ENCODE results near the gene ABCA10. TPM values are rescaled to one million over a fixed set of nuclear protein-coding genes. Genes with fewer than 3 reads are reported as not detected.
"Not testable (repeated sequence)": the region's sequence is repeated elsewhere in the genome, so short reads cannot be mapped to it uniquely, and the experiment has no call there.

Gene ABCA10
- total RNA-seq, 1 experiment from 2014 or later, result not detected

GRCh38 chr17:69207151-69207550 lies 21.5 kb downstream of the ABCA10 start:
- Histone ChIP-seq H3K9me2 (ENCODE audit: insufficient read depth) (no peaks in the 10 kb centered on the region), H4K20me1 (ENCODE audit: insufficient read depth) (no peaks in the 10 kb centered on the region), H2AFZ (no peak overlapping the region), H3K4me2 (no peak overlapping the region), H3K4me3 (no peak overlapping the region), H3K9me3 (ENCODE audit: insufficient read depth, low read depth) (no peaks in the 10 kb centered on the region), H3K4me1 (replicated peaks; ENCODE audit: insufficient read depth) (no peaks in the 10 kb centered on the region), H3K27ac (no peak overlapping the region), H3K36me3 (ENCODE audit: low read depth) (no peaks in the 10 kb centered on the region), H3K79me2 (ENCODE audit: low read depth) (no peaks in the 10 kb centered on the region), H3K27me3 (ENCODE audit: insufficient read depth, low read depth) (no peaks in the 10 kb centered on the region), H3F3A (ENCODE audit: insufficient read depth, low read depth) (no peaks in the 10 kb centered on the region)
- intact Hi-C loops (cut with micrococcal nuclease; ENCODE audit: unreplicated experiment), result no loop called here
- no peak for TF ChIP-seq EZH2 (IDR thresholded peaks at IDR 0.05; ENCODE audit: low read depth)
- TF ChIP-seq CTCF (conservative IDR thresholded peaks at IDR 0.05), result no peak
- no TSS peak for BruUV-seq (replicated peaks)
- DNase-seq, result no peak
- POLR2A ChIA-PET (ENCODE audit: unreplicated experiment), result no interaction called here
- CTCF ChIA-PET, result no interaction called here

GRCh38 chr17:69198238-69198637 lies 30.4 kb downstream of the ABCA10 start:
- CTCF ChIA-PET, result no interaction called here
- H3K4me3 ChIP-seq, result no peak overlapping the region
- DNase-seq, result no peak
- TF ChIP-seq EZH2 (IDR thresholded peaks at IDR 0.05; ENCODE audit: low read depth), result no peak
- no peak for TF ChIP-seq CTCF (conservative IDR thresholded peaks at IDR 0.05)
- no peak overlapping the region for H3K4me2 ChIP-seq
- H3K36me3 ChIP-seq (ENCODE audit: low read depth), result no peaks in the 10 kb centered on the region
- no peaks in the 10 kb centered on the region for H4K20me1 ChIP-seq (ENCODE audit: insufficient read depth)
- POLR2A ChIA-PET (ENCODE audit: unreplicated experiment), result no interaction called here
- no peaks in the 10 kb centered on the region for H3F3A ChIP-seq (ENCODE audit: insufficient read depth, low read depth)
- BruUV-seq (replicated peaks), result no TSS peak
- no peak overlapping the region for H3K27ac ChIP-seq
- no peaks in the 10 kb centered on the region for H3K79me2 ChIP-seq (ENCODE audit: low read depth)
- no peak overlapping the region for H2AFZ ChIP-seq
- no peaks in the 10 kb centered on the region; the same call in 1 of the 2 replicates for H3K9me2 ChIP-seq (ENCODE audit: insufficient read depth)
- no peaks in the 10 kb centered on the region for H3K27me3 ChIP-seq (ENCODE audit: insufficient read depth, low read depth)
- no peaks in the 10 kb centered on the region for H3K9me3 ChIP-seq (ENCODE audit: insufficient read depth, low read depth)
- no peaks in the 10 kb centered on the region for H3K4me1 ChIP-seq (replicated peaks; ENCODE audit: insufficient read depth)
- intact Hi-C loops (cut with micrococcal nuclease; ENCODE audit: unreplicated experiment), result no loop called here

GRCh38 chr17:69196105-69196653 lies 32.4 kb downstream of the ABCA10 start:
- POLR2A ChIA-PET (ENCODE audit: unreplicated experiment); CTCF ChIA-PET; H4K20me1 ChIP-seq (ENCODE audit: insufficient read depth); H3K4me2 ChIP-seq; H3K9me3 ChIP-seq (ENCODE audit: insufficient read depth, low read depth); H3K27ac ChIP-seq; H2AFZ ChIP-seq; H3F3A ChIP-seq (ENCODE audit: insufficient read depth, low read depth); H3K4me3 ChIP-seq; H3K79me2 ChIP-seq (ENCODE audit: low read depth); H3K9me2 ChIP-seq (ENCODE audit: insufficient read depth); BruUV-seq (replicated peaks); DNase-seq; intact Hi-C loops (cut with micrococcal nuclease; ENCODE audit: unreplicated experiment); H3K36me3 ChIP-seq (ENCODE audit: low read depth); H3K4me1 ChIP-seq (replicated peaks; ENCODE audit: insufficient read depth); H3K27me3 ChIP-seq (ENCODE audit: insufficient read depth, low read depth): not testable (repeated sequence)

- Histone ChIP-seq H3K4me2 (no peak overlapping the region), H3K4me3 (no peak overlapping the region), H4K20me1 (ENCODE audit: insufficient read depth) (no peaks in the 10 kb centered on the region), H3K4me1 (replicated peaks; ENCODE audit: insufficient read depth) (no peaks in the 10 kb centered on the region), H2AFZ (no peak overlapping the region; the same call in 1 of the 2 replicates), H3K27ac (no peak overlapping the region), H3K27me3 (ENCODE audit: insufficient read depth, low read depth) (no peaks in the 10 kb centered on the region), H3K36me3 (ENCODE audit: low read depth) (no peaks in the 10 kb centered on the region), H3K9me3 (ENCODE audit: insufficient read depth, low read depth) (no peaks in the 10 kb centered on the region), H3K9me2 (ENCODE audit: insufficient read depth) (no peaks in the 10 kb centered on the region; the same call in 1 of the 2 replicates), H3F3A (ENCODE audit: insufficient read depth, low read depth) (no peaks in the 10 kb centered on the region), H3K79me2 (ENCODE audit: low read depth) (no peaks in the 10 kb centered on the region)
- no TSS peak for BruUV-seq (replicated peaks)
- intact Hi-C loops (cut with micrococcal nuclease; ENCODE audit: unreplicated experiment), result no loop called here
- ChIA-PET POLR2A (ENCODE audit: unreplicated experiment) (no interaction called here), CTCF (no interaction called here)
- DNase-seq, result no peak
- TF ChIP-seq EZH2 (IDR thresholded peaks at IDR 0.05; ENCODE audit: low read depth) (no peak), CTCF (conservative IDR thresholded peaks at IDR 0.05) (no peak)
Measured at GRCh38 chr17:69192754-69193153, 35.9 kb downstream of the ABCA10 start.
